ENCODE measurements around the gene ANKRD63.

- TF ChIP-seq, protein P1, sequence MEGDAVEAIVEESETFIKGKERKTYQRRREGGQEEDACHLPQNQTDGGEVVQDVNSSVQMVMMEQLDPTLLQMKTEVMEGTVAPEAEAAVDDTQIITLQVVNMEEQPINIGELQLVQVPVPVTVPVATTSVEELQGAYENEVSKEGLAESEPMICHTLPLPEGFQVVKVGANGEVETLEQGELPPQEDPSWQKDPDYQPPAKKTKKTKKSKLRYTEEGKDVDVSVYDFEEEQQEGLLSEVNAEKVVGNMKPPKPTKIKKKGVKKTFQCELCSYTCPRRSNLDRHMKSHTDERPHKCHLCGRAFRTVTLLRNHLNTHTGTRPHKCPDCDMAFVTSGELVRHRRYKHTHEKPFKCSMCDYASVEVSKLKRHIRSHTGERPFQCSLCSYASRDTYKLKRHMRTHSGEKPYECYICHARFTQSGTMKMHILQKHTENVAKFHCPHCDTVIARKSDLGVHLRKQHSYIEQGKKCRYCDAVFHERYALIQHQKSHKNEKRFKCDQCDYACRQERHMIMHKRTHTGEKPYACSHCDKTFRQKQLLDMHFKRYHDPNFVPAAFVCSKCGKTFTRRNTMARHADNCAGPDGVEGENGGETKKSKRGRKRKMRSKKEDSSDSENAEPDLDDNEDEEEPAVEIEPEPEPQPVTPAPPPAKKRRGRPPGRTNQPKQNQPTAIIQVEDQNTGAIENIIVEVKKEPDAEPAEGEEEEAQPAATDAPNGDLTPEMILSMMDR (IDR thresholded peaks at IDR 0.05; ENCODE audit: low read depth, low read length, poor library complexity, severe bottlenecking): no peak
- TF ChIP-seq EZH2phosphoT487 (IDR thresholded peaks at IDR 0.05; ENCODE audit: borderline replicate concordance, low read length): no peak
Observed at GRCh38 chr15:40312370-40313158, 29.7 kb upstream of the ANKRD63 start.
